GM18909 (cell line): ENCODE results near the gene CPAMD8.
"Not testable (repeated sequence)": the region's sequence is repeated elsewhere in the genome, so short reads cannot be mapped to it uniquely, and the experiment has no call there.

ENCODE experiments used
- ATAC-seq: cut with Tn5 transposase; IDR thresholded peaks from one replicate; pipeline ENCODE4 v1.9.1; 2021; ENCODE audit warnings: mild to moderate bottlenecking; ENCODE audit not compliant: unreplicated experiment, poor library complexity

CPAMD8 gene

DNA sequence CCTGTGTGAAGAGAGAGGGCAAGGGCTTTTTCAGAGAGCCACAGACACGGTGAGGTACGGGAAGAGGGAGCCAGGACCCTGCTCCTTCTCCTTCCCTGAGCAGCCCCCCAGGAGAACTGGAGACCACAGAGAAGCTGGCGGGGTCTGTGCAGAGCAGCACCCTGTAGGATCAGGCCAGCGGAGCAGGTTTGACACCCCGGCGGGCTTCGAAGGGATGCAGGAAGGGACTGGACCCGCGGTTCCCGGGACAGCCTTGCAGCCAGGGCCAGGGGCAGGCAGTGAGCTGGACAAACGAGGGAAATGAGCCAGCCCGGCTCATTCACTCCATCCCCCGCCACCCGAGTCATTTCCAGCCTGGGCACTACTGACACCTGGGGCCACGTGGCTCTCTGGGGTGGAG lies 22.2 kb downstream of the CPAMD8 start:
- ATAC-seq: no peak

DNA sequence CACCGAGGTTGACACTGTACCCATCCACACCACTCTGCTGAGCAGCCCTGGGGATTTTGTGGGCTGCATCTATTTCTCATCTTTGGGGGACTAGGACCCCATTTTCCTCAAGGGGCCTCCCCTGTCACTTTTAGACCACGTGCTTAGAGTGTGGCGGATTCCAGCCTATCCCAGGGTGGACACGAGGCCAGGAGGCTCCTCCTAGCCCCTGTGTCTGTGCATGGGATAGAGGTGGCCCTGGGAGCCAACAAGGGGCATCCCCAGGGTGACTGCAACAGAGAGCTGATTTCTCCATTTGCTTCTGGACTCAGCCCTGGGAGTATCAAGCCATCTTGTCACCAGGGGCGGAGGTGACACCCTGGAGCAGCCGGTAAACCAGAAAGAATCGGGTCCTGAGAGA lies 24.2 kb downstream of the CPAMD8 start:
- ATAC-seq: no peak

DNA sequence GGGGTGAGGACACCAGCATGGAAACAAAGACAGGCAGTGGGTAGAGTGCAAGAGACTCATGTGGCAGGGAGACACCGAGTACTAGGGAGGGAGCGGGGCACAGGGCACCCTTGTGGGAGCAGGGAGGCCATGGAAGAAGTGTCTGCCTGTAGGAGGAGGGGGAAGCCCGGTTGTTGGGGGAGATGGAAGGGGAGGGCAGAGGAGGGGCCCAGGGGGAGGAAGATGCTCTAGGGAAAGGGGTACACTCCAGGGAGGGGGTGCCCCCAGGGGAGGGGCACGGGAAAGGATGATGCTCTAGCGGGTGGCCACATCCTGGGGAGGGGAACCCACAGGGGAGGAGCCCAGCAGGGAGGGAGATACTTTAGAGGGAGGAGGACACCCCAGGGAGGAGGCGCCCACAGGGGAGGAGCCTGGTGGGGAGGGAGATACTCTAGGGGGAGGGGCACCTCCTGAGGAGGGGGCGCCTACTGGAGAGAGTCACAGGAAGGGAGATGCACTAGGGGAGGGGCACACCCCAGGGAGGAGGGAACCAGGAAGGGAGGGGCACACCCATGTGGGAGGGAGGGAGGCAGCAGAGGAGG lies 24.9 kb downstream of the CPAMD8 start:
- no peak for ATAC-seq

DNA sequence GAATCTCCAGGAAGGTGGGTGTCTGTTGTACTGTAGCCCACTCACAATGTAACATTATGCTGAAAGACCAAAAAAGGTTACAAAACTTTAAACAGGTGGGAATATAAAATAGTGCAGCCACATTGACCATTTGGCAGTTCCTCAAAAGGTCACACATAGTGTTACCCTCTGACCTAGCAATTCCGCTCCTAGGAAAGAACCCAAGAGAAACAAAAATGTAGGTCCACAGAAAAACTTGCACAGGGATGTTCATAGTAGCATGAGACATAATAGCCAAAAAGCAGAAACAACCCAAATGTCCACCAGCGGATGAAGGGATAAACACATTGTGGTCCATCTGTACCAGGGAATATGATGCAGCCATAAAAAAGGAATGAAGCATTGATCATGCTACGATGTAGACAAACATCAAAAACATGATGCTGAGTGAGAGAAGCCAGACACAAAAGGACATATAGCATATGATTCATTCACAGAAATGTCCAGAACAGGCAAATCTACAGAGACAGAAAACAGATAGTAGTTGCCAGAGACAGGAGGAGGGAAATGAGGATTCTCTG lies 27.9 kb downstream of the CPAMD8 start:
- no peak for ATAC-seq

DNA sequence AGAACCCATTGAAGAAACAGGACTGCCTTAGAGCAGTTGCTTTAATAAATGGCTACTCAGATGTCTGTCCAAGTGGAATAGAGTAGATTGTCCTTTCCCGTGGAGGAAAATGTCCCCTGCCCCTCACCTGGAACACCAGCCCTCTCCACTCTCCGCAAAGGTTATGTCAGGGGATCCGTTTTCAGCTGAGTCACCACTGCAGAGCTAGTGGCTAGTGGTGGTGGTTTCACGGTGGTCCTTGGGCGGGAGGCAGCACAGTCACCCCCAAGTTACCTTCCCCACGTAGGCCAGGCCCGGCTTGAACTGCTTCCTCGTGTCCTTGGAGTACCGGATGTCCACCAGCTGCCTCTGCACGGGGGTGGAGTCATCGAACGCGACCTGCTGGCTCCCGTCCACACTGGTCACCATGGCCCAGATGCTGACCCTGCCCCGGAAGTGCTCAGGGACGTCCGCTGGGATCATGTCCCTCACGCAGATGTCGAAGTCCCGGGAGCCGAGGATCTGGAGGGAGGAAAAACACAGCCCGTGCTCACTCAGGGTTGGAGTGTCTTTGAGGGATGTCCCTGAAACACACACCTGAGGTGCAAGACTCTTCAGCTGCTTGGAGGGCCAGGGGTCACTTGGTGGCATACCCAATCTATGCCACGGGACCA lies 29.6 kb downstream of the CPAMD8 start:
- not testable (repeated sequence) for ATAC-seq

DNA sequence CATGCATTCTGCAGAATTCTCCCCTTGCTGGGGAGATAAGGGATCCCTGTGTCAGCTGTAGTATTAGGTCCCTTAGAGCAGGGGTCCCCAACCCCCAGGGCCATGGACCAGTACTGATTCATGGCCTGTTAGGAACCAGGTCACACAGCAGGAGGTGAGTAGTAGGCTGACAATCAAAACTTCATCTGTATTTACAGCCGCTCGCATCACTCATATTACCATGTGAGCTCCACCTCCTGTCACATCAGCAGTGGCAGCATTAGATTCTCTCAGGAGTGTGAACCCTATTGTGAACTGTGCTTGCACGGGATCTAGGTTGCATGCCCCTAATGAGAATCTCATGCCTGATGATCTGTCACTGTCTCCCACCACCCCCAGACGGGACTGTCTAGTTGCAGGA lies 37.9 kb downstream of the CPAMD8 start:
- no peak for ATAC-seq

DNA sequence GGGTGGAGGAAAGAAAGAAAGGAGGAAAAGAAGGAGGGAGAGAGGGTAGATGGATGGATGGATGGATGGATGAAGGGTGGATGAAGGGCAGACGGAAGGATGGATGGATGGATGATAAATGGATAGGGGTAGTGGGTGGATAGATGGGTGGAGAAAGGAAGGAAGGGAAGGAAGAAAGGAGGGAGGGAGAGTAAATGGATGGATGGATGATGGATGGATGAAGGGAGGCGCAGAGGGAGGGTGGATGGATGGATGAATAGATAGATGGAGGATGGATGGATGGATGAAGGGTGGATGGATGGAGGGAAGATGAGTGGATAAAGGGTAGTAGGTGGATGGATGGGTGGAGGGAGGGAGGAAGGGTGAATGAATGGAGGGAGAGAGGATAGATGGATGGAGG lies 41.2 kb downstream of the CPAMD8 start:
- no peak for ATAC-seq

DNA sequence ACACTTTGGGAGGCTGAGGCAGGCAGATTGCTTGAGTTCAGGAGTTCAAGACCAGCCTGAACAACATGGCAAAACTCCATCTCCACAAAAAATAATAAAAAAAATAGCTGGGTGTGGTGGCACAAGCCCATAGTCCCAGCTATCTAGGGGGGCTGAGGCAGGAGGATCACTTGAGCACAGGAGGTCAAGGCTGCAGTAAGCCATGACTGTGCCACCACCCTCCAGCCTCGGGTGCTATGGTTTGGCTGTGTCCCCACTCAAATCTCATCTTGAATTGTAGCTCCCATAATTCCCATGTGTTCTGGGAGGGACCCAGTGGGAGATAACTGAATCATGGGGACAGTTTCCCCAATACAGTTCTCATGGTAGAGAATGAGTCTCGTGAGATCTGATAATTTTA lies 44.0 kb downstream of the CPAMD8 start:
- not testable (repeated sequence) for ATAC-seq

DNA sequence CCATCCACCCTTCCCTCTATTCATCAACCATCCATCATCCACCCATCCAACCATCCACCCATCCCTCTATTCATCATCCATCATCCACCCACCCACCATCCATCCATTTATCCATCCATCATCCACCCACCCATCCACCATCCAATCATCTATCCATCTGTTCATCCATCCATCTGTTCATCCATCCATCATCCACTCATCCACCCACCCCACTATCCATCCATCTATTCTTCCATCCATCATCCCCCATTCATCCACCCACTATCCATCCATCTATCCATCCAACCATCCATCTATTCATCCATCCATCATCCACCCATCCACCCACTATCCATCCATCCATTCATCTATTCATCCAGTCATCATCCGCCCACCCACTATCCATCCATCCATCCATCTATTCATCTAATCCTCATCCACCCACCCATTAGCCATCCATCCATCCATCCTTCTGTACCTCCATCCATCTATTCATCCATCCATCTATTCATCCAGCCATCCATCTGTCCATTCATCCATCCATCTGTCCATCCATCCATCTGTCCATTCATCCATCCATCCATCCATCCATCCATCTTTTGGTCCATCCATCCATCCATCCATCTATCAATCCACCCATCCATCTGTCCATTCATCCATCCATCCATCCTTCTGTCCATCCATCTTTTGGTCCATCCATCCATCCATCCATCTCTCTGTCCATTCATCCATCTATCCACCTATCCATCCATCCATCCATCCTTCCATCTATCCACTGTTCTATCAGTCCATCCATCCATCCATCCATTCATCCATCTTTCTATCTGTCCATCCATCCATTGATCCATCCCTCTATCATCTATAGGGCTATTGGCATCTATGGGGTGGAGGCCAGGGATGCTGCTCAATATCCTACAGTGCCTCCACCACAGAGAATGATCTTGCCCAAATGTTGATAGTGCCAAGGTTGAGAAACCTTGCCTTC lies 47.5 kb downstream of the CPAMD8 start:
- no peak for ATAC-seq

DNA sequence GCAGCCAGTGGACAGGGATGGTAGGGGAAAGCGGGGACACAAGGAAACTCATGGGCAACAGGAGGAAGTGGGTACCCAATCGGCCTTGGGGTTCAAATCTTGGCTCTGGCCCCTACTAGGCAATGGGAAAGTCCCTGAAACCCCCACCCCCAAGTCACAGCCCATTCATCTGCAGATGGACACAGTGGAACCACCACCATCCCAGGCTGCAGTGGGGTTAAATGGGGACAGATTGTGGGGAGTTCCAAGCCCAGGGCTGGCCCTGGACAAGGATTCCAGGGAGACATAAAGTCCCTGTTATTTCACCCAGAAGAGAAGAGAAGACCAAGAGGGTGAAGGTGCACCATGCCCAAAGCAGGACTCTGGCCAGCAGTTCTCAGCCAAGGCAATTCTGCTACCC lies 48.5 kb downstream of the CPAMD8 start:
- no peak for ATAC-seq

DNA sequence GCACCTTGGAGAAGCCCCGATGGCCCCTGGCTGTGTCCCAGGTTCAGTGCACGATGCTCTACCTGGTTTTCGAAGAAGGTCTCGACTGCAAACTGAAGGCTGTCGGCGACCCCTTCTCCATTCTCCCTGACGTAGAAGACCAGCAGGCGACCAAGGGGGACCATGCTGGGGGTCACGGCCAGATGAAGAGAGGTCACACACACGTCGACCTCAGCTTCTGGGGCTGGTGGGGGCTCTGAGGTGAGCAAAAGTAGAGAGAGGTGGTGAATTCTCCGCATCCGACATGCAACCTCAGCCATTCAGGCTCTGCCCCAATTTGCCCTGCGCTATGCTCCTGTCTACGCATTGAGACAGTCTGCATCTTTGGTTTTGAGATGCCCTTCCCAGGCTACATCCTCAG lies 49.3 kb downstream of the CPAMD8 start:
- no peak for ATAC-seq

DNA sequence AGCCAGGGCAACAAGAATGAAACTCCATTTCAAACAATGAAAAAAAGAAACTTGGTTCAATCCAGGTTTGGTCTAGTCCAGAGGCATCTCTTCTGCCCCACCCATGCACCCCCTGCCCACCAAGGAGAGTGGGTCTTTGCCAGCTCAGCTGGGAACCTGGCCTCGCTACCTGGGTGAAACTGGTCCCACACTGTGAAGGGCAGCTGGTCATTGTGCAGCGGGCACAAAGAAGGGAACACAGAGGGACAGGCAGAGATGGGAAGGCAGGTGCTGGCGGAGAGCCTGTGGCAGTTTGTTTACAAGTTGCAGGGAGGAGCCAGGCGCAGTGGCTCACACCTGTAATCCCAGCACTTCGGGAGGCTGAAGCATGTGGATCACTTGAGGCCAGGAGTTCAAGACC lies 50.2 kb downstream of the CPAMD8 start:
- ATAC-seq: no peak

DNA sequence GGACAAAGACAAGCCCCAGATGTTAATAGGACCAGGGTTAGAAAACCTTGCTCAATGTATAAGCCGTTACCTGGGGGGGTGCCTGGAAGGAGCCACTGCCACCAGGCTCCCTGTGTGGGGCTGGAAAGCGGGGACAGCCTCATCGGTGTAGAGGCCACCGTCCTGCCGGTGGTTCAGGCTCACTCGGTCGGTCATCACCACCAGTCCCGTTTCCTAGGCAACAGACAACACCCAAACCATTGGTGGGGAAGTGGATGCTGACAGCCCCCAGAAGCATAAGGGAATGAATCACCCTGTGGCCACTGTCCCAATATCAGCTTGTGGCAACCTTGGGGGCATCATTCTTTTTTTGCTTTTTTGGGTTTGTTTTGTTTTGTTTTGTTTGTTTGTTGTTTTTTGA lies 55.8 kb downstream of the CPAMD8 start:
- ATAC-seq: no peak

DNA sequence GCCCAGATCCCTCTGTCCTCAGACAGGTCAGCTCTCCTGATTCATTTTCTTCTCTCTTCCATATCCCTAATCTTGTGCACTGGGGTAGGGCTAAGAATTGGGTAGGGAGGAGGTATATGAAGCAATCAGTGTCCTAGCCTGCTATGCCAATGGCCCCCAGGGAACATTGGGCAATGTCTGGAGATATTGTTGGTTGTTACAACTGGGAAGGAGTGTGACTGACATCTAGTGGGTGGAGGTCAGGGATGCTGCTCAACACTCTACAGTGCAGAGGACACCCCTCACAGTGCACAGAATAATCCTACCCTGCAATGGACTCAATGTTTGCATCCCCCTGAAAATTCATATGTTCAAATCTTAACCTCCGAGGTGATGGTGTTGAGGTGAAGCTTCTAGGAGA lies 57.5 kb downstream of the CPAMD8 start:
- ATAC-seq: no peak

DNA sequence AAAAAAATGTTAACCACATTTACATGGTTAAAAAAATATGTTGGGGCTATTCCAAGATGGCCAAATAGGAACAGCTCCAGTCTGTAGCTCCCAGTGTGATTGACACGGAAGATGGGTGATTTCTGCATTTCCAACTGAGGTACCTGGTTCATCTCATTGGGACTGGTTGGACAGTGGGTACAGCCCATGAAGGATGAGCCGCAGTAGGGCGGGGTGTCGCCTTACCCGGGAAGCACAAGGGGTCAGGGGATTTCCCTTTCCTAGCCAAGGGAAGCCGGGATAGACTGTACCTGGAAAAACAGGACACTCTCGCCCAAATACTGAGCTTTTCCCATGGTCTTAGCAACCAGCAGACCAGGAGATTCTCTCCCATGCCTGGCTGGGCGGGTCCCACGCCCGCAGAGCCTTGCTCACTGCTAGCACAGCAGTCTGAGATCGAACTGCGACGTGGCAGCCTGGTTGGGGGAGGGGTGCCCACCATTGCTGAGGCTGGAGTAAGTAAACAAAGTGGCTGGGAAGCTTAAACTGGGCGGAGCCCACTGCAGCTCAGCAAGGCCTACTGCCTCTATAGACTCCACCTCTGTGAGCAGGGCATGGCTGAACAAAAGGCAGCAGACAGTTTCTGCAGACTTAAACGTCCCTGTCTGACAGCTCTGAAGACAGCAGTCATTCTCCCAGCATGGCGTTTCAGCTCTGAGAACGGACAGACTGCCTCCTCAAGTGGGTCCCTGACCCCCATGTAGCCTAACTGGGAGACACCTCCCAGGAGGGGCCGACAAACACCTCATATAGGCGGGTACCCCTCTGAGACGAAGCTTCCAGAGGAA lies 65.4 kb downstream of the CPAMD8 start:
- not testable (repeated sequence) for ATAC-seq

DNA sequence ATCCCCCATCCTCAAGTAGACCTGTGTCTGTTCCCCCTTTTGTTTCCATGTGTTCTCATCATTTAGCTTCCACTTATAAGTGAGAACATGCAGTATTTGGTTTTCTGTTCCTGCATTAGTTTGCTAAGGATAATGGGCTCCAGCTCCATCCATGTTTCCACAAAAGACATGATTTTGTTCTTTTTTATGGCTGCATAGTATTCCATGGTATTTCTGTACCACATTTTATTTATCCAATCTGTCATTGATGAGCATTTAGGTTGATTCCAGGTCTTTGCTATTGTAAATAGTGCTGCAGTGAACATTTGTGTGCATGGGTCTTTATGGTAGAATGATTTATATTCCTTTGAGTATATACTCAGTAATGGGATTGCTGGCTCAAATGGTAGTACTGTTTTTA lies 68.3 kb downstream of the CPAMD8 start:
- ATAC-seq: not testable (repeated sequence)

DNA sequence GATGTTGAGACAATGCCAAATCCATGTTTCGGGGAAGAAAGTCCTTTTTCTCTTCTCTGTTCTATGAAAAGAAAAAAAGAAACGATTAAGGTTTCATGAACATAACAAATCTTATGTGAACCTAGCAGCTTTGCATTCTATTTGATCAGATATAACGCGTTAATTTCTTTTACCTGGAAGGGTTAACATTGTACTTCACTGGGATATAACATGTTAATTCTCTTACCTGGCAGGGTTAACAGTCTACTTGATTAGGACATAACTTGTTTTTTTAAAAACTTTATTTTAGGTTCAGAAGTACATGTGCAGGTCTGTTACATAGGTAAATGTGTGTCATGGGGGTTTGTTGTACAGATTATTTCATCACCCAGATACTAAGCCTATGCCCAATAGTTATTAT lies 68.8 kb downstream of the CPAMD8 start:
- ATAC-seq: no peak

DNA sequence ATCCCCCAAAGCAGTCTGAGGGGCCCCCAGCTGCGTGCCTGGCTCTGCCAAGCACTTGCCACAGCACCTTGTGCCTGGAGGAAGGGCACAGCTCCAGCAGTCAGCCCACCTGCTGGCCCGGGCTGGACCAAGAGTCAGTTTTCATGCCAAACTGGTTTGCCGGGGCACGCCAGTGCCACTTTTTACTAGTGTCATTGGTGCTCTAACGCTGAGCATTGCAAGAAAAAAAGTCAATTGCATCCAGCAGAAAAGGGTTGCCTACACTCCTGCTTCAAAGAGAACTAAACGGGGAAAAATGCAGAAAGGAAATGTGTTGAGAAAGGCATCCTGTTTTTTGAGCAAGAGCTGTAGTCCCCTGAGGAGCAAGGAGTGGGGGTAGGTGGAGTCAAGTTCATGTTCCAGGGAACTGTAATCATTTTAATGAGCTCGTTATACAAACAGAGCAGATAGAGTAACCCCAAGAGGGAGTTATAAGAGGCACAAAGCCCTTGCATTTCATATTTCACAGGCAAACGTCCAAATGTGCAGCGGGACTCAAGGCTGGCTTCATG lies 69.4 kb downstream of the CPAMD8 start:
- no peak for ATAC-seq

DNA sequence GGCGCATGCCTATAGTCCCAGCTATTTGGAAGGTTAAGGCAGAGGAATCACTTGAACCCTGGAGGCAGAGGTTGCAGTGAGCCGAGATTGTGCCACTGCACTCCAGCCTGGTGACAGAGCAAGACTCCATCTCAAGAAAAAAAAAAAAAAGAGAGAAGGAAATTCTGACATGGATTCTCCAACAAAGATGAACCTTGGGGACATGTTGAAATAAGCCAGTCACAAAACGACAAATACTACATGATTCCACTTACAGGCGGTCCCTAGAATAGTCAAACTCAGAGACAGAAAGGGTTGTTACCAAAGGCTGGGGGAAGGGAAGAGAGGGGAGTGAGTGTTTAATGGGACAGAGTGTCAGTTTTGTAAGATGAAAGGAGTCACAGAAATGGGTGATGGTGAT lies 71.4 kb downstream of the CPAMD8 start:
- ATAC-seq: no peak

DNA sequence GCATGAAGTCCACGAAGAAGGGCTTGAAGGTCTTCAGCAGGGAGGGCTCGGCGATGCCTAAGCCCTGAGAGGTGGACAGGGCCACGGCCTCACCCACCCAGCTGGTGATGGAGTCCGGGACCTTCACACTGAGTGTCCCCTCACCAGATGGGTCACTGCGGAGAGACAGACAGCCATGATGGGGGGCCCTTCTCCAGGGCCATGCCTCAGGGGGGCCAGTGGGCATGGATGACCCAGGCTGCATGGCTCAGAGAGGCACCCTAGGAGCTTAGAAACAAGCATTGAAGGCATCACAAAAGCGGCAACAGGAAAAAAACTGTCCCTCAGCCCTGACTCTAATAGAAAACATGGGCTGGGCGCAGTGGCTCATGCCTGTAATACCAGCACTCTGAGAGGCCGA lies 74.6 kb downstream of the CPAMD8 start:
- no peak for ATAC-seq
